Suprapubic skin (tissue), 3 donors: ENCODE measurements around the gene ARL8A.

Source experiments
- CTCF ChIP-seq, 2 donors: fragments of 200-600 bp in 1 of 2; fragments of 450-650 bp in 1 of 2; sonication (generic) in 1 of 2; IDR thresholded peaks; one replicate each; pipeline ENCODE4 v1.5.1; 2016 to 2019; ENCODE audit warnings: antibody characterized with exemption in 2 of 2, mild to moderate bottlenecking in 1 of 2, moderate library complexity in 1 of 2
- POLR2AphosphoS5 ChIP-seq, 3 donors: sonication (generic); formaldehyde crosslinking; IDR thresholded peaks; one replicate each; pipeline ENCODE4 v1.6.1; 2017; ENCODE audit warnings: antibody characterized with exemption in 3 of 3

- TF ChIP-seq POLR2AphosphoS5 (IDR thresholded peaks at IDR 0.05): no peak
- TF ChIP-seq CTCF (IDR thresholded peaks at IDR 0.05): no peak
These were observed 36.5 kb downstream of the ARL8A start for GRCh38 chr1:202107801-202108731.
